Measurements from ENCODE around the gene AK3.

AK3 gene

DNA sequence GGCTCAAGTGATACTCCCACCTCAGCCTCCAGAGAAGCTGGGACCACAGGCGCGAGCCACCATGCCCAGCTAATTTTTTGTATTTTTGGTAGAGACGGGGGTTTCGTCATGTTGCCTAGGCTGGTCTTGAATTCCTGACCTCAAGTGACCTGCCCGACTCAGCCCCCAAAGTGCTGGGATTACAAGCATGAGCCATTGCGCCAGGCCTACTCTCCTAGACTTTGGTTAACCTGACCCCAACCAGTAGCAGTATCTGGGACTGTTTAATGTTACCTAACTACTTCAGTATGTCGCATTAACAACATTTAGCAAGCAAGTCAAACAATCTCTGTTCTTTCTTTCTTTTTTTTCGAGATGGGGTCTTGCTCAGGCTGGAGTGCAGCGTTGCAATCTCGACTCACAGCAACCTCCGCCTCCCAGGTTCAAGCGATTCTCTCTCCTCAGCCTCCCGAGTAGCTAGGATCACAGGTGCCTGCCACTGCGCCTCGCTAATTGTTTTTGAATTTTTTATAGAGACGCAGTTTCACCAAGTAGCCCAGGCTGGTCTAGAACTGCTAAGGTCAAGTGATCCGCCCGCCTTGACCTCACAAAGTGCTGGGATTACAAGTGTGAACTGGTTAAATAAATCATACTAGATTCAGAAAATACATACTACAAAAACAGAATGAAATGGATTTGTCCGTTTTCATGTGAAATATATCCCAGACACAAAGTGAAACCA, 2.0 kb downstream of the AK3 start:
- no peak for DNase-seq
- TF ChIP-seq, protein P1, sequence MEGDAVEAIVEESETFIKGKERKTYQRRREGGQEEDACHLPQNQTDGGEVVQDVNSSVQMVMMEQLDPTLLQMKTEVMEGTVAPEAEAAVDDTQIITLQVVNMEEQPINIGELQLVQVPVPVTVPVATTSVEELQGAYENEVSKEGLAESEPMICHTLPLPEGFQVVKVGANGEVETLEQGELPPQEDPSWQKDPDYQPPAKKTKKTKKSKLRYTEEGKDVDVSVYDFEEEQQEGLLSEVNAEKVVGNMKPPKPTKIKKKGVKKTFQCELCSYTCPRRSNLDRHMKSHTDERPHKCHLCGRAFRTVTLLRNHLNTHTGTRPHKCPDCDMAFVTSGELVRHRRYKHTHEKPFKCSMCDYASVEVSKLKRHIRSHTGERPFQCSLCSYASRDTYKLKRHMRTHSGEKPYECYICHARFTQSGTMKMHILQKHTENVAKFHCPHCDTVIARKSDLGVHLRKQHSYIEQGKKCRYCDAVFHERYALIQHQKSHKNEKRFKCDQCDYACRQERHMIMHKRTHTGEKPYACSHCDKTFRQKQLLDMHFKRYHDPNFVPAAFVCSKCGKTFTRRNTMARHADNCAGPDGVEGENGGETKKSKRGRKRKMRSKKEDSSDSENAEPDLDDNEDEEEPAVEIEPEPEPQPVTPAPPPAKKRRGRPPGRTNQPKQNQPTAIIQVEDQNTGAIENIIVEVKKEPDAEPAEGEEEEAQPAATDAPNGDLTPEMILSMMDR (IDR thresholded peaks at IDR 0.05; ENCODE audit: low read depth, low read length, missing control alignments): no peak
- Histone ChIP-seq H3K36me3 (replicated peaks) (no peaks in the 10 kb centered on the region), H3K4me3 (ENCODE audit: low read depth, low read length) (peak overlapping the region; percentile 82), H3K27me3 (replicated peaks) (no peaks in the 10 kb centered on the region), H3K27ac (no peak overlapping the region)
- in situ Hi-C loops (cut with HindIII; ENCODE audit: low pct_ligation_motif_present, low sequenced_read_pairs): no loop called here

DNA sequence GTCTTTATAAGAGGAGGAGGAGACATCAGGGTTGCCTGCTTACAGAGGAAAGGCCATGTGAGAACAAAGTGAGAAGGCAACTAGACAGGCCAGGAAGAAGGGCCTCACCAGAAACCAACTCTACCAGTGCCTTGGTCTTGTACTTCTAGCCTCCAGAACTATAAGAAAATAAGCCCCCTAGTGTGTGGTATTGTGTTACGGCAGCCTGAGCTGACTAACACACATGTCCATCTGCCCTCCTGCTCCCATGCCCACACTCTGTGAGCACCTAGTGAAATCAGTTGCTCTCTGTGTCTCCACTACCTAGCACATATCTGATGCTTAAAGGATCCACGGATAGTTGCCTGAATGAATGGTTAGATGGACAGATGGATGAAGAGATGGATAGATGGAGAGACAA, 6.9 kb downstream of the AK3 start:
- DNase-seq: no peak
- H3K4me3 ChIP-seq (ENCODE audit: low read depth, low read length): no peak overlapping the region
- TF ChIP-seq, protein P1 (IDR thresholded peaks at IDR 0.05; ENCODE audit: low read depth, low read length, missing control alignments): no peak
- H3K27ac ChIP-seq: no peak overlapping the region
- no peaks in the 10 kb centered on the region for H3K27me3 ChIP-seq (replicated peaks)
- H3K36me3 ChIP-seq (replicated peaks): no peaks in the 10 kb centered on the region
- in situ Hi-C loops (cut with HindIII; ENCODE audit: low pct_ligation_motif_present, low sequenced_read_pairs): no loop called here

DNA sequence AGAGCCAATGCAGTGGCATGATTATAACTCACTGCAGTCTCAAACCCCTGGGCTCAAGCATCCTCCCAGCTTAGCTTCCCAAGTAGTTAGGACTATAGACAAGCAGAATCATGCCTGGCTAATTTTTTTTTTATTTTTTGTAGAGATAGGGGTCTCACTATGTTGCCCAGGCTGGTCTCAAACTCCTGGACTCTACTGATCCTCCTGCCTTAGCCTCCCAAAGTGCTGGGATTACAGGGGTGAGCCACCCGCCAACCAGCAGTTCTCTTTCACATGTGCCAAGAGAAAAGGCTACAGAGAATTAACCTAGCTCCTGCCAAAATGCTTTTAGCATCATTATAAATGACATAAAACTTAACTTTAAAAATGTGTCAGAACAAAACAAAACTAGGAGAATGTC, 8.1 kb downstream of the AK3 start:
- in situ Hi-C loops (cut with HindIII; ENCODE audit: low pct_ligation_motif_present, low sequenced_read_pairs): no loop called here
- TF ChIP-seq, protein P1 (IDR thresholded peaks at IDR 0.05; ENCODE audit: low read depth, low read length, missing control alignments): no peak
- Histone ChIP-seq H3K4me3 (ENCODE audit: low read depth, low read length) (no peak overlapping the region), H3K27me3 (replicated peaks) (no peaks in the 10 kb centered on the region), H3K27ac (no peak overlapping the region), H3K36me3 (replicated peaks) (no peaks in the 10 kb centered on the region)
- no peak for DNase-seq

DNA sequence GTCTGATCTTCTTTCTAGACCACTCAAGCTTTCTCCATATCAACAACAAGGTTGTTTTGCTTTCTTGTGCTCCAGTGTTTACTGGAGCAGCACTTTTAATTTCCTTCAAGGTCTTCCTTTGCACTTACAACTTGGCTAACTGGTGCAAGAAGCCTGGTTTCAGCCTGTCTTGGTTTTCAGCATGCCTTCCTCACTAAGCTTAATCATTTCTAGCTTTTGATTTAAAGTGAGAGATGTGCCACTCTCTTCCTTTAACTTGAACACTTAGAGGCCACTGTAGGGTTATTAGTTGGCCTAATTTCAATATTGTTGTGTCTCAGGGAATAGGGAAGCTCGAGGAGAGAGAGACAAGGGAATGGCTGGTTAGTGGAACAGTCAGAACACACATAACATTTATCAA, 13.4 kb downstream of the AK3 start:
- no peaks in the 10 kb centered on the region for H3K27me3 ChIP-seq (replicated peaks)
- DNase-seq: no peak
- H3K36me3 ChIP-seq (replicated peaks): no peaks in the 10 kb centered on the region
- in situ Hi-C loops (cut with HindIII; ENCODE audit: low pct_ligation_motif_present, low sequenced_read_pairs): no loop called here
- no peak overlapping the region for H3K4me3 ChIP-seq (ENCODE audit: low read depth, low read length)
- TF ChIP-seq, protein P1 (IDR thresholded peaks at IDR 0.05; ENCODE audit: low read depth, low read length, missing control alignments): no peak
- no peak overlapping the region for H3K27ac ChIP-seq

DNA sequence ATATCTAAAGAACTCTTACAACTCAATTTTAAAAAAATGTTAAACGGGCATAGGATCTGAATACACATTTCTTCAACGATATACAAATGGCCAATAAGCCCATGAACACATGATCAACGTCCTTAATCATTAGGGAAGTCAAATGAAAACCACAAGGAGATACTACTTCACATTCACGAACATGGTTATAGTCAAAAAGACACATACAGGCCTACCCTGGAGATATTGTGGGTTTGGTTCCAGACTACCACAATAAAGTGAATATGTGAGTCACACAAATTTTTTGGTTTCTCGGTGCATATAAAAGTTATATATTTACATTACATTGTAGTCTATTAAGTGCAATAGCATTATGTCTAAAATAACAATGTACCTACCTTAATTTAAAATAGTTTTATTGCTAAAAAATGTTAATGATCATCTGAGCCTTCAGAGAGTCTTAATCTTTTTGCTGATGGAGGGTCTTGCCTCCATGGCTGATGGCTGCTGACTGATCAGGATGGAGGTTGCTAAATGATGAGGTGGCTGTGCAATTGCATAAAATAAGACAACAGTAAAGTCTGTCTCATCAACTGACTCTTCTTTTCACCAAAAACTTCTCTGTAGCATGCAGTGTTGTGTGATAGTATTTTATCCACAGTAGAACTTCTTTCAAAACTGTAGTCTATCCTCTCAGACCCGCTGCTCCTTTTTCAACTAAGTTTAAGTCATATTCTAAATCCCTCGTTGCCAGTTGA, 15.1 kb downstream of the AK3 start:
- TF ChIP-seq, protein P1 (IDR thresholded peaks at IDR 0.05; ENCODE audit: low read depth, low read length, missing control alignments): no peak
- H3K4me3 ChIP-seq (ENCODE audit: low read depth, low read length): no peak overlapping the region
- no peak overlapping the region for H3K27ac ChIP-seq
- DNase-seq: no peak
- H3K27me3 ChIP-seq (replicated peaks): no peaks in the 10 kb centered on the region
- H3K36me3 ChIP-seq (replicated peaks): no peaks in the 10 kb centered on the region
- in situ Hi-C loops (cut with HindIII; ENCODE audit: low pct_ligation_motif_present, low sequenced_read_pairs): no loop called here
